A549 (cell line): Measurements from ENCODE around the gene CCDC187.

ENCODE experiments used
- CTCF ChIP-seq: fragments of >200 bp; sonication (Bioruptor Twin); formaldehyde crosslinking; IDR thresholded peaks from 3 replicates; pipeline ENCODE4 v1.5.1; 2016
- HDAC2 ChIP-seq: fragments of 200-600 bp; sonication (generic); IDR thresholded peaks from 2 replicates; pipeline ENCODE4 v1.6.1; 2016
- KDM1A ChIP-seq: fragments of 200-600 bp; sonication (generic); IDR thresholded peaks from 2 replicates; pipeline ENCODE4 v1.6.1; 2016; ENCODE audit warnings: low read depth, mild to moderate bottlenecking
- USF2 ChIP-seq: fragments of 450-650 bp; IDR thresholded peaks from 2 replicates; pipeline ENCODE4 v1.6.1; 2014; ENCODE audit warnings: antibody characterized with exemption
- TF ChIP-seq, protein P1 (sequence below): fragments of 200-600 bp; sonication (generic); IDR thresholded peaks from 2 replicates; pipeline ENCODE4 v1.6.1; 2016; ENCODE audit warnings: antibody characterized with exemption, mild to moderate bottlenecking, moderate library complexity
- TF ChIP-seq, protein P2 (sequence below): fragments of 150-350 bp; IDR thresholded peaks from 2 replicates; pipeline ENCODE4 v1.6.1; 2014; ENCODE audit warnings: low read depth, mild to moderate bottlenecking, low read length

- TF ChIP-seq USF2 = no peak
- TF ChIP-seq HDAC2 = no peak
- TF ChIP-seq, protein P1, sequence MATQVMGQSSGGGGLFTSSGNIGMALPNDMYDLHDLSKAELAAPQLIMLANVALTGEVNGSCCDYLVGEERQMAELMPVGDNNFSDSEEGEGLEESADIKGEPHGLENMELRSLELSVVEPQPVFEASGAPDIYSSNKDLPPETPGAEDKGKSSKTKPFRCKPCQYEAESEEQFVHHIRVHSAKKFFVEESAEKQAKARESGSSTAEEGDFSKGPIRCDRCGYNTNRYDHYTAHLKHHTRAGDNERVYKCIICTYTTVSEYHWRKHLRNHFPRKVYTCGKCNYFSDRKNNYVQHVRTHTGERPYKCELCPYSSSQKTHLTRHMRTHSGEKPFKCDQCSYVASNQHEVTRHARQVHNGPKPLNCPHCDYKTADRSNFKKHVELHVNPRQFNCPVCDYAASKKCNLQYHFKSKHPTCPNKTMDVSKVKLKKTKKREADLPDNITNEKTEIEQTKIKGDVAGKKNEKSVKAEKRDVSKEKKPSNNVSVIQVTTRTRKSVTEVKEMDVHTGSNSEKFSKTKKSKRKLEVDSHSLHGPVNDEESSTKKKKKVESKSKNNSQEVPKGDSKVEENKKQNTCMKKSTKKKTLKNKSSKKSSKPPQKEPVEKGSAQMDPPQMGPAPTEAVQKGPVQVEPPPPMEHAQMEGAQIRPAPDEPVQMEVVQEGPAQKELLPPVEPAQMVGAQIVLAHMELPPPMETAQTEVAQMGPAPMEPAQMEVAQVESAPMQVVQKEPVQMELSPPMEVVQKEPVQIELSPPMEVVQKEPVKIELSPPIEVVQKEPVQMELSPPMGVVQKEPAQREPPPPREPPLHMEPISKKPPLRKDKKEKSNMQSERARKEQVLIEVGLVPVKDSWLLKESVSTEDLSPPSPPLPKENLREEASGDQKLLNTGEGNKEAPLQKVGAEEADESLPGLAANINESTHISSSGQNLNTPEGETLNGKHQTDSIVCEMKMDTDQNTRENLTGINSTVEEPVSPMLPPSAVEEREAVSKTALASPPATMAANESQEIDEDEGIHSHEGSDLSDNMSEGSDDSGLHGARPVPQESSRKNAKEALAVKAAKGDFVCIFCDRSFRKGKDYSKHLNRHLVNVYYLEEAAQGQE = no peak
- TF ChIP-seq CTCF = no peak
- TF ChIP-seq KDM1A = no peak
- TF ChIP-seq, protein P2, sequence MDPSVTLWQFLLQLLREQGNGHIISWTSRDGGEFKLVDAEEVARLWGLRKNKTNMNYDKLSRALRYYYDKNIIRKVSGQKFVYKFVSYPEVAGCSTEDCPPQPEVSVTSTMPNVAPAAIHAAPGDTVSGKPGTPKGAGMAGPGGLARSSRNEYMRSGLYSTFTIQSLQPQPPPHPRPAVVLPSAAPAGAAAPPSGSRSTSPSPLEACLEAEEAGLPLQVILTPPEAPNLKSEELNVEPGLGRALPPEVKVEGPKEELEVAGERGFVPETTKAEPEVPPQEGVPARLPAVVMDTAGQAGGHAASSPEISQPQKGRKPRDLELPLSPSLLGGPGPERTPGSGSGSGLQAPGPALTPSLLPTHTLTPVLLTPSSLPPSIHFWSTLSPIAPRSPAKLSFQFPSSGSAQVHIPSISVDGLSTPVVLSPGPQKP = no peak
Measured at GRCh38 chr9:136326761-136327303, 22.9 kb upstream of the CCDC187 start.
